SU-DHL-6 (cell line): ENCODE data around the gene RAB26.

Source experiments
- H2AFZ ChIP-seq: fragments of 200-600 bp; sonication (generic); 2 replicates; pipeline ENCODE4 v1.6.1; 2014; ENCODE audit warnings: low read depth, mild to moderate bottlenecking, moderate library complexity, mixed read lengths, antibody characterized with exemption, low read length; ENCODE audit not compliant: severe bottlenecking
- H3F3A ChIP-seq: fragments of 200-600 bp; shearing (Covaris generic); 2 replicates; pipeline ENCODE4 v1.6.0; 2016; ENCODE audit warnings: antibody characterized with exemption, mild to moderate bottlenecking; ENCODE audit not compliant: insufficient read depth
- H3K27ac ChIP-seq: fragments of 200-600 bp; sonication (generic); 2 replicates; pipeline ENCODE4 v1.5.1; 2016; ENCODE audit warnings: low read depth, mild to moderate bottlenecking, low read length, moderate library complexity, mixed read lengths
- H3K27me3 ChIP-seq: fragments of 200-600 bp; sonication (generic), shearing (Covaris generic); 2 replicates; pipeline ENCODE4 v1.6.0; 2014; ENCODE audit warnings: mild to moderate bottlenecking, low read length
- H3K36me3 ChIP-seq: fragments of 200-600 bp; sonication (generic); 2 replicates; pipeline ENCODE4 v1.6.1; 2014; ENCODE audit warnings: mild to moderate bottlenecking, low read length, mixed read lengths
- H3K4me2 ChIP-seq: fragments of 300-600, 200-600 bp; shearing (Covaris generic), sonication (generic); 2 replicates; pipeline ENCODE4 v1.6.0; 2014; ENCODE audit warnings: low read length, low read depth, mild to moderate bottlenecking; ENCODE audit not compliant: poor library complexity, severe bottlenecking
- H3K4me3 ChIP-seq: fragments of 200-600 bp; sonication (generic); 2 replicates; pipeline ENCODE4 v1.5.1; 2014; ENCODE audit warnings: antibody characterized with exemption, low read length, mild to moderate bottlenecking, mixed read lengths; ENCODE audit not compliant: insufficient read depth, poor library complexity, severe bottlenecking
- H3K79me2 ChIP-seq: fragments of 200-600 bp; sonication (generic); 2 replicates; pipeline ENCODE4 v1.6.1; 2014; ENCODE audit warnings: mild to moderate bottlenecking, low read length, moderate library complexity; ENCODE audit not compliant: insufficient read depth
- H3K9ac ChIP-seq: fragments of 200-600 bp; sonication (generic); 2 replicates; pipeline ENCODE4 v1.7.0; 2014; ENCODE audit warnings: mild to moderate bottlenecking, low read length
- H3K9me2 ChIP-seq: fragments of 200-600 bp; sonication (generic); replicated peaks from 2 replicates; pipeline ENCODE4 v1.6.1; 2014; ENCODE audit warnings: low read length; ENCODE audit not compliant: insufficient read depth
- H3K9me3 ChIP-seq: fragments of 200-600 bp; sonication (generic); 2 replicates; pipeline ENCODE4 v1.6.1; 2014; ENCODE audit warnings: low read length, mixed read lengths; ENCODE audit not compliant: insufficient read depth
- H4K20me1 ChIP-seq: fragments of 200-600 bp; sonication (generic); 2 replicates; pipeline ENCODE4 v1.6.1; 2014; ENCODE audit warnings: low read depth, mild to moderate bottlenecking, antibody characterized with exemption, low read length, moderate library complexity, mixed read lengths
- EZH2phosphoT487 ChIP-seq: fragments of 200-600 bp; sonication (generic), shearing (Covaris generic); conservative IDR thresholded peaks from 2 replicates; pipeline ENCODE4 v1.6.1; 2018; ENCODE audit warnings: mild to moderate bottlenecking, antibody characterized with exemption, low read length, moderate library complexity, mixed read lengths
- TF ChIP-seq, protein P1 (sequence below): fragments of 200-600 bp; sonication (generic); IDR thresholded peaks from one replicate; pipeline ENCODE4 v1.5.1; 2017; ENCODE audit warnings: antibody characterized with exemption, mild to moderate bottlenecking, low read length, moderate library complexity; ENCODE audit not compliant: insufficient read depth, poor library complexity, severe bottlenecking

RAB26 gene

DNA sequence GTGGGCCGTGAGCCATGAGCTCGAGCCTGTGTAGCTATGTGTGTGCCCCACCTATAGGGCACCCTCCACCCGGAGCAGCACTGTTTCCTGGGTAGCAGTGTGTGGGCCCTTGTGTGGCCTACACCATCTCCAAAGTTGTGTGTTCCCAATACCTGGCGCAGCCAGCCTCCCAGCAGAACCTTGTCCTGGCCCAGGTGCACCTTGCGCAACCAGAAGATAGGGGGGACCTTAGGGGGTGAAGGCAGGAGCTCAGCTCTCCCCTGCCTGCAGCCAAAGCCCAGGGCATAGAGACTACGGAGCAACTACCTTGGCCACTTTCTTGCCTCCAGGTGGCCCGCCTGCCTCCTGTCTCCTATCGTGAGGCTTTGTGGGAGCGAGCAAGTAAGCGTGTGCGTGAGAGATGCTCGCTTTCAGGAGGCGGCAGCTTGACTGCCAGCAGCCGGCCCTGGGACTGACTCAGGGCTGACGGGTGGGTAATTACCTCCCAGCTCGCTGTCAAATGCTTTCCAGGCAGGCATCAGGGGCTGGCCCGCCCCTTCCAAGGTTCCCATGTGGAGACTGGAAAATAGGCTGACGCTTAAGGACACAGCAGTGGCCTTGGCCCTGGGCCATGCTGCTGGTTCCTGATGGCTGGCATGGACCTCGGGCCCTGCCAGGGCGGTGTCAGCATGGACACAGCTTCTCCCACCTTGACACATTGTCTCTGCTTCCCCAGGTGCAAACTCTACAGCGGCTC, 26.1 kb downstream of the RAB26 start:
- no peak overlapping the region for H3K4me3 ChIP-seq
- no peaks in the 10 kb centered on the region for H3K27me3 ChIP-seq
- no peak overlapping the region for H3K4me2 ChIP-seq
- no peak overlapping the region for H3K9ac ChIP-seq
- no peaks in the 10 kb centered on the region for H3K9me3 ChIP-seq
- H3K9me2 ChIP-seq, result no peaks in the 10 kb centered on the region
- no peak overlapping the region for H2AFZ ChIP-seq
- no peak overlapping the region for H3K27ac ChIP-seq
- H4K20me1 ChIP-seq, result no peaks in the 10 kb centered on the region
- no peaks in the 10 kb centered on the region for H3F3A ChIP-seq
- no peak for TF ChIP-seq EZH2phosphoT487
- TF ChIP-seq, protein P1, sequence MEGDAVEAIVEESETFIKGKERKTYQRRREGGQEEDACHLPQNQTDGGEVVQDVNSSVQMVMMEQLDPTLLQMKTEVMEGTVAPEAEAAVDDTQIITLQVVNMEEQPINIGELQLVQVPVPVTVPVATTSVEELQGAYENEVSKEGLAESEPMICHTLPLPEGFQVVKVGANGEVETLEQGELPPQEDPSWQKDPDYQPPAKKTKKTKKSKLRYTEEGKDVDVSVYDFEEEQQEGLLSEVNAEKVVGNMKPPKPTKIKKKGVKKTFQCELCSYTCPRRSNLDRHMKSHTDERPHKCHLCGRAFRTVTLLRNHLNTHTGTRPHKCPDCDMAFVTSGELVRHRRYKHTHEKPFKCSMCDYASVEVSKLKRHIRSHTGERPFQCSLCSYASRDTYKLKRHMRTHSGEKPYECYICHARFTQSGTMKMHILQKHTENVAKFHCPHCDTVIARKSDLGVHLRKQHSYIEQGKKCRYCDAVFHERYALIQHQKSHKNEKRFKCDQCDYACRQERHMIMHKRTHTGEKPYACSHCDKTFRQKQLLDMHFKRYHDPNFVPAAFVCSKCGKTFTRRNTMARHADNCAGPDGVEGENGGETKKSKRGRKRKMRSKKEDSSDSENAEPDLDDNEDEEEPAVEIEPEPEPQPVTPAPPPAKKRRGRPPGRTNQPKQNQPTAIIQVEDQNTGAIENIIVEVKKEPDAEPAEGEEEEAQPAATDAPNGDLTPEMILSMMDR, result no peak
- no peaks in the 10 kb centered on the region for H3K36me3 ChIP-seq
- H3K79me2 ChIP-seq, result no peaks in the 10 kb centered on the region

GRCh38 chr16:2175454-2175853, 27.0 kb downstream of the RAB26 start:
- H3K27ac ChIP-seq, result no peak overlapping the region
- no peak overlapping the region for H3K9ac ChIP-seq
- H3K79me2 ChIP-seq, result no peaks in the 10 kb centered on the region
- no peak overlapping the region for H3K4me2 ChIP-seq
- H3F3A ChIP-seq, result no peaks in the 10 kb centered on the region
- no peak overlapping the region for H2AFZ ChIP-seq
- no peaks in the 10 kb centered on the region for H3K9me2 ChIP-seq
- H4K20me1 ChIP-seq, result no peaks in the 10 kb centered on the region
- no peaks in the 10 kb centered on the region for H3K27me3 ChIP-seq
- H3K36me3 ChIP-seq, result no peaks in the 10 kb centered on the region
- TF ChIP-seq, protein P1, result no peak
- no peak for TF ChIP-seq EZH2phosphoT487
- H3K4me3 ChIP-seq, result no peak overlapping the region
- H3K9me3 ChIP-seq, result no peaks in the 10 kb centered on the region

- H3K9ac ChIP-seq, result no peak overlapping the region
- TF ChIP-seq, protein P1, result no peak
- TF ChIP-seq EZH2phosphoT487, result no peak
- no peaks in the 10 kb centered on the region for H3K36me3 ChIP-seq
- no peaks in the 10 kb centered on the region for H3F3A ChIP-seq
- H3K4me2 ChIP-seq, result no peak overlapping the region
- H2AFZ ChIP-seq, result no peak overlapping the region
- no peaks in the 10 kb centered on the region for H3K27me3 ChIP-seq
- no peaks in the 10 kb centered on the region for H3K9me2 ChIP-seq
- H3K9me3 ChIP-seq, result no peaks in the 10 kb centered on the region
- no peaks in the 10 kb centered on the region for H3K79me2 ChIP-seq
- no peaks in the 10 kb centered on the region for H4K20me1 ChIP-seq
- H3K4me3 ChIP-seq, result no peak overlapping the region
- H3K27ac ChIP-seq, result no peak overlapping the region
Measured at GRCh38 chr16:2176047-2176446, 27.6 kb downstream of the RAB26 start.
